ENCODE data around the gene CSNK1D. TPM values are rescaled to one million over a fixed set of nuclear protein-coding genes. Genes with fewer than 3 reads are reported as not detected.

The CSNK1D gene
- total RNA-seq, 1 experiment from 2014 or later = 137 TPM

GRCh38 chr17:82205720-82206508 lies 67.6 kb downstream of the CSNK1D start:
- Histone ChIP-seq H3K79me1 (ENCODE audit: insufficient read depth, low read depth, low read length, poor library complexity, severe bottlenecking) (no peaks in the 10 kb centered on the region), H3K23me2 (ENCODE audit: insufficient read length, low read depth, low read length, poor library complexity, severe bottlenecking) (no peaks in the 10 kb centered on the region), H3K14ac (ENCODE audit: insufficient read depth, low read length) (no peak overlapping the region), H3K27ac (ENCODE audit: insufficient read length, low read depth, low read length) (no peak overlapping the region), H2BK120ac (ENCODE audit: low read depth, low read length, poor library complexity, severe bottlenecking) (no peak overlapping the region), H2AK5ac (ENCODE audit: insufficient read length, low read length) (no peak overlapping the region), H2BK5ac (ENCODE audit: insufficient read length, low read length) (no peak overlapping the region), H3K9ac (ENCODE audit: extremely low read depth, insufficient read length, low read length) (no peak overlapping the region), H4K5ac (ENCODE audit: insufficient read length, low read depth, low read length) (no peak overlapping the region), H3K79me2 (ENCODE audit: insufficient read depth, low read length) (no peaks in the 10 kb centered on the region), H2BK20ac (ENCODE audit: low read depth, low read length, poor library complexity, severe bottlenecking) (no peak overlapping the region), H3K27me3 (ENCODE audit: insufficient read depth, low read length) (no peaks in the 10 kb centered on the region), H3K18ac (ENCODE audit: insufficient read length, low read depth, low read length) (no peak overlapping the region), H3K9me3 (ENCODE audit: control insufficient read depth, low read depth, low read length) (no peaks in the 10 kb centered on the region), H3T11ph (ENCODE audit: low read length) (no peak overlapping the region), H3K4ac (ENCODE audit: low read depth, low read length) (no peak overlapping the region), H2BK15ac (ENCODE audit: low read depth, low read length) (no peak overlapping the region), H3K4me1 (ENCODE audit: insufficient read depth, low read length) (no peaks in the 10 kb centered on the region), H3K4me2 (ENCODE audit: insufficient read depth, insufficient read length, low read length) (no peak overlapping the region), H4K8ac (replicated peaks; ENCODE audit: insufficient read length, low read depth, low read length) (no peak overlapping the region), H4K20me1 (ENCODE audit: control insufficient read depth, insufficient read depth, insufficient read length) (no peaks in the 10 kb centered on the region), H3K23ac (ENCODE audit: insufficient read length, low read depth, low read length) (no peak overlapping the region), H2AFZ (ENCODE audit: low read length) (no peak overlapping the region), H3K56ac (ENCODE audit: insufficient read length, low read depth, low read length) (no peak overlapping the region), H4K91ac (ENCODE audit: insufficient read length, low read depth, low read length) (no peak overlapping the region), H2BK12ac (ENCODE audit: insufficient read length, low read depth, low read length) (no peak overlapping the region)
- Mint-ChIP-seq H3K4me1 (peaks cover 8 to 11% of the 10 kb centered on the region in 2 experiments), H3K4me3 (peak overlapping the region in 1 of 2 experiments; percentile 5; a peak in 1 of 5 replicates), H3K27me3 (ENCODE audit: low read depth) (peaks cover 22% of the 10 kb centered on the region), H3K9me3 (no peaks in the 10 kb centered on the region), H3K36me3 (ENCODE audit: insufficient read depth in 1 of 3, low read depth in 3 of 3) (peaks cover 0 to 4% (median 0%) of the 10 kb centered on the region in 3 experiments; a peak in 3 of 7 replicates), H3K27ac (no peak overlapping the region; a peak in 1 of 7 replicates)
- peak; percentile 92 for DNase-seq
- peak; percentile 87 for TF ChIP-seq CTCF (conservative IDR thresholded peaks at IDR 0.05)
- WGBS (ENCODE audit: extremely low coverage, insufficient read length, low lambda C conversion rate) = no CpG with 5 or more reads among the region's 21 CpGs

Measured in H9 (cell line).